CD8-positive, alpha-beta memory T cell (primary cell): ENCODE results near the gene TMEM203. TPM values are rescaled to one million over a fixed set of nuclear protein-coding genes. Genes with fewer than 3 reads are reported as not detected.

Experiments used
- CTCF ChIA-PET: fragments of 350-600 bp; sonication (Branson Sonifier 250); formaldehyde crosslinking; loops from one replicate; lab custom pipeline; 2021; ENCODE audit warnings: antibody characterized with exemption; lab: Charles Lee
- POLR2A ChIA-PET: fragments of 350-600 bp; sonication (Branson Sonifier 250); formaldehyde crosslinking; loops from one replicate; lab custom pipeline; 2021; ENCODE audit warnings: antibody characterized with exemption; lab: Charles Lee
- DNase-seq, 5 donors: peaks; one replicate each; pipeline versions ENCODE4 v3.0.0 to v3.0.0-alpha.2; 2020 to 2022; ENCODE audit warnings: mixed read lengths in 1 of 5
- H3K27ac ChIP-seq: one replicate; pipeline ENCODE4 v1.7.0; 2013; ENCODE audit warnings: low read depth, mild to moderate bottlenecking, low read length, moderate library complexity
- H3K27me3 ChIP-seq: 2 replicates; pipeline ENCODE4 v1.7.0; 2013; ENCODE audit warnings: low read length, mild to moderate bottlenecking; ENCODE audit not compliant: insufficient read depth, poor library complexity, severe bottlenecking
- H3K36me3 ChIP-seq: 2 replicates; pipeline ENCODE4 v1.7.0; 2013; ENCODE audit warnings: mild to moderate bottlenecking, low read length, moderate library complexity; ENCODE audit not compliant: insufficient read depth
- H3K4me1 ChIP-seq: 2 replicates; pipeline ENCODE4 v1.7.0; 2013; ENCODE audit warnings: mild to moderate bottlenecking, low read length, moderate library complexity; ENCODE audit not compliant: insufficient read depth
- H3K4me3 ChIP-seq: 2 replicates; pipeline ENCODE4 v1.7.0; 2013; ENCODE audit warnings: mild to moderate bottlenecking, low read length
- H3K9me3 ChIP-seq: 2 replicates; pipeline ENCODE4 v1.7.0; 2013; ENCODE audit warnings: mild to moderate bottlenecking, low read length
- H3K27ac Mint-ChIP-seq, 8 donors: one replicate each; pipeline ENCODE4 v1.8.0; 2020 to 2021; ENCODE audit warnings: mixed read lengths in 8 of 8, mild to moderate bottlenecking in 6 of 8, inconsistent platforms in 3 of 8, moderate library complexity in 3 of 8
- H3K27me3 Mint-ChIP-seq, 2 donors: one replicate each; pipeline ENCODE4 v1.8.0; 2020 to 2021; ENCODE audit warnings: mixed read lengths in 2 of 2, mild to moderate bottlenecking in 1 of 2, moderate library complexity in 1 of 2
- H3K36me3 Mint-ChIP-seq, 3 donors: one replicate each; pipeline ENCODE4 v1.8.0; 2020 to 2021; ENCODE audit warnings: mixed read lengths in 3 of 3, inconsistent platforms in 1 of 3, mild to moderate bottlenecking in 1 of 3
- H3K4me1 Mint-ChIP-seq, 3 donors: one replicate each; pipeline ENCODE4 v1.8.0; 2020 to 2021; ENCODE audit warnings: mixed read lengths in 3 of 3, inconsistent platforms in 1 of 3, mild to moderate bottlenecking in 1 of 3
- H3K4me3 Mint-ChIP-seq, 7 donors: one replicate each; pipeline ENCODE4 v1.8.0; 2020 to 2021; ENCODE audit warnings: mixed read lengths in 7 of 7, mild to moderate bottlenecking in 6 of 7, moderate library complexity in 4 of 7, inconsistent platforms in 2 of 7
- H3K9me3 Mint-ChIP-seq, 5 donors: one replicate each; pipeline ENCODE4 v1.8.0; 2020 to 2022; ENCODE audit warnings: mixed read lengths in 5 of 5, mild to moderate bottlenecking in 3 of 5, moderate library complexity in 2 of 5, inconsistent platforms in 1 of 5
- polyA plus RNA-seq: library from polyadenylated mRNA; unstranded; fragments of 300-500 nt; fragmentation: Illumina TruSeq; gene quantifications from one replicate; pipeline ENCODE4 v1.2.3, GENCODE V29; 2021
- total RNA-seq, 2 experiments: library from RNA; stranded (reverse); gene quantifications; one replicate each; pipeline ENCODE4 v1.2.3, GENCODE V29; 2021

TMEM203 gene
- total and polyA plus RNA-seq, 3 experiments from 2014 or later: 51.5 to 134 (median 53.9) TPM

- Mint-ChIP-seq H3K27me3 (peaks cover 2 to 7% of the 10 kb centered on the region in 2 donors), H3K9me3 (no peaks in the 10 kb centered on the region), H3K4me3 (no peak overlapping the region), H3K36me3 (no peaks in the 10 kb centered on the region), H3K27ac (no peak overlapping the region), H3K4me1 (peaks cover 3 to 5% (median 4%) of the 10 kb centered on the region in 3 donors)
- Histone ChIP-seq H3K36me3 (no peaks in the 10 kb centered on the region), H3K27me3 (no peaks in the 10 kb centered on the region), H3K9me3 (no peaks in the 10 kb centered on the region), H3K4me1 (no peaks in the 10 kb centered on the region), H3K4me3 (no peak overlapping the region), H3K27ac (no peak overlapping the region)
- DNase-seq: no peak
- ChIA-PET CTCF (interaction anchor here (1.7 kb wide), 1 partner anchor 10 kb away, joined by 4 read pairs; no protein-coding TSS in a partner anchor), POLR2A (no interaction called here)
Measured at GRCh38 chr9:137228968-137229896, 23.8 kb upstream of the TMEM203 start.

- Mint-ChIP-seq H3K27me3 (peaks cover 2 to 7% of the 10 kb centered on the region in 2 donors), H3K9me3 (no peaks in the 10 kb centered on the region), H3K36me3 (no peaks in the 10 kb centered on the region), H3K4me1 (peaks cover 3 to 8% (median 4%) of the 10 kb centered on the region in 3 donors), H3K4me3 (no peak overlapping the region), H3K27ac (no peak overlapping the region)
- no peaks in the 10 kb centered on the region for H3K9me3 ChIP-seq
- no peak for DNase-seq
- ChIA-PET CTCF (interaction anchor here (0.6 to 4.6 kb wide), 4 partner anchors 39 to 142 kb away, joined by 3 to 30 read pairs (median 14); partner anchors contain the start of genes ANAPC2, MAN1B1 and SSNA1), POLR2A (no interaction called here)
- no peak overlapping the region for H3K27ac ChIP-seq
- no peaks in the 10 kb centered on the region for H3K36me3 ChIP-seq
- no peaks in the 10 kb centered on the region for H3K27me3 ChIP-seq
- peaks cover 6% of the 10 kb centered on the region for H3K4me1 ChIP-seq
- H3K4me3 ChIP-seq: no peak overlapping the region
Measured at GRCh38 chr9:137228506-137228967, 23.1 kb upstream of the TMEM203 start.

- ChIA-PET POLR2A (no interaction called here), CTCF (interaction anchor here (0.6 to 4.6 kb wide), 15 partner anchors 9 to 441 kb away, joined by 3 to 30 read pairs (median 6); partner anchors contain the start of genes ABCA2, ANAPC2, DPP7 and MAN1B1)
- Mint-ChIP-seq H3K27ac (peak overlapping the region in 2 of 8 donors; percentile 60), H3K9me3 (no peaks in the 10 kb centered on the region), H3K4me1 (peaks cover 4 to 12% (median 4%) of the 10 kb centered on the region in 3 donors), H3K36me3 (no peaks in the 10 kb centered on the region), H3K4me3 (peak overlapping the region in 1 of 7 donors; percentile 17), H3K27me3 (peaks cover 2 to 7% of the 10 kb centered on the region in 2 donors)
- no peak overlapping the region for H3K4me3 ChIP-seq
- H3K27me3 ChIP-seq: no peaks in the 10 kb centered on the region
- H3K36me3 ChIP-seq: no peaks in the 10 kb centered on the region
- DNase-seq: no peak
- no peak overlapping the region for H3K27ac ChIP-seq
- peaks cover 8% of the 10 kb centered on the region for H3K4me1 ChIP-seq
- no peaks in the 10 kb centered on the region for H3K9me3 ChIP-seq
Measured at GRCh38 chr9:137227853-137228505, 22.5 kb upstream of the TMEM203 start.

DNA sequence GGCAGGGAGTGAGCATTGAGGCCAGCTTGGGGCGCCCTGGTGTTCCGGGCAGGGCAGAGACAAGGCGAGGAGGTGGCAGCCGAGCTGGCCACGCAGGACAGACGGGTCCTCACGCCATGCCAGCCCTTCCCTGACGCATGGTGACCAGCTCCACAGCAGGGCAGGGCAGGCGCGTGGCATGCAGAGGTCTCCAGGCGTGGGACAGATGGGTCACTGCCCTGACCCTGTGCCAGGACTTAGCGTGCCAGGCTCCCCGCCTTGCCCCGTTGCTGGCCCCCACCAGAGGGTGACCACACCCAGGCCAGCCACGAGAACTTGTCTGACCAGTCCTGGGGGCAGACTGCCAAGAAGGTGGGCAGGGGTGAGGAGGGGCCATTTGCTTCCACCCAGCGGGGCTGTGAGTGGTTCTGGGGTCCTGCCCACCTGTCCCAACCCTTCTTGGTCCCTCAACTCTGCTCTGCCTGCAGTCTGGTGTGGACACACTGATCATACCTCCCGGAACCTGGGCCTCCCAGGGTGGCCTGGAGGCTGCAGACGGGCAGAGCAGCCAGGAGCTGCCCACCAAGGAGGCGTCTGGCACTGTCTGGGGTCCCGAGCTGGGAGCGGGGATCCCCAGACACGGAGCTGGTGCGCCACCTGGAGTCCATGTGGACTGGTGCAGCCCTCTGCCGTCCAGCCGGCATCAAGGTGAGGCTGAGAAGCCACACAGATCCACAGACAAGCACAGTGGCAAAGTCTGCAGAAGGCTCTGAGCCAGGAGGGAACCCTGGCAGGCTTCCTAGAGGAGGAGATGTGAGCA lies 21.8 kb upstream of the TMEM203 start, which contains the start of gene RNF224:
TSS of gene RNF224 (plus strand) at position 449 of the 799 bp plus-strand sequence. CDS start 834 bp downstream, outside the sequence.
- Histone ChIP-seq H3K36me3 (no peaks in the 10 kb centered on the region), H3K9me3 (no peaks in the 10 kb centered on the region), H3K4me3 (no peak within 1 kb of the TSS), H3K27me3 (no peaks in the 10 kb centered on the region), H3K27ac (no peak within 1 kb of the TSS), H3K4me1 (peaks cover 13% of the 10 kb centered on the region)
- Mint-ChIP-seq H3K4me3 (peak within 1 kb of the TSS in 2 of 7 donors; percentile 6 to 17), H3K9me3 (no peaks in the 10 kb centered on the region), H3K27me3 (peaks cover 2 to 7% of the 10 kb centered on the region in 2 donors), H3K27ac (peak within 1 kb of the TSS in 3 of 8 donors; percentile 47 to 60 (median 60)), H3K36me3 (no peaks in the 10 kb centered on the region), H3K4me1 (peaks cover 4 to 15% (median 5%) of the 10 kb centered on the region in 3 donors)
- ChIA-PET CTCF (interaction anchor here (0.8 to 4.6 kb wide), 18 partner anchors 10 to 440 kb away, joined by 3 to 30 read pairs (median 5); partner anchors contain the start of genes ABCA2, ANAPC2, DPP7 and MAN1B1), POLR2A (interaction anchor here (0.7 to 1.0 kb wide), 2 partner anchors 26 to 181 kb away, joined by 4 to 5 read pairs; partner anchors contain the start of gene TPRN)
- peak; percentile 73 to 87 (median 76) for DNase-seq

DNA sequence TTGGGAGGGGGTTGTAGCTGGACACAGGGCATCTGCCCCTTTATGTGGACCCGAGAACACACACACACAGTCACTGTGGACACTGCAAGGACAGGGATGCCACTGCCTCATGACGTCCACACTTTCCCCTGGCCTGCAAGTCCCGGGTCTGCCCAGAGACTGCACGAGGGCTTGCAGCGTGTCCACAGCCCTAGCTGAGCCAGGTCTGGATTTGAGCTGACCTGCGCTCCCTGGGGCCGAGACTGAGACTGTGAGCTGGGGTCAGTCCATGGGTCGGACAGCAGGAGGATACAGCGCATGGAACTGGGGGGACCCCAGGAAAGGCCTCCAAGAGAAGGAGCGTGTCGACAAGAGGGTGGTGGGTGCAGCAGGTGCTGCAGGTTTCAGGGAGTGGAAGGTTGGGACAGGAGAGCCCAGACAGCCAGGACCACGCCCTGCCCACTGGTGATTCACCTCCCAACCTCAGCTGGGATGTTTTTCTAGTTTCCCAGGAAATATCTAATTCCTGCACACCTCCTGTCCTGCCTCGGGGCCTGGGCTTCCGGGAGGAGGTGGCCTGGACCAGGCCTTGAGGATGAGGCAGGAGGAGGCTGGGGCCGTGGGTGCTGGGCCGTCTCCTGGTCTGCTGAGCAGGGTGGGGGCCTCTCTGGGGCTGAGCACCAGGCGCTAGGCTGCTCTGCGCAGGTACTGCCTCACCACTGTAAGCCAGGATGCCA lies 21.0 kb upstream of the TMEM203 start:
- no peaks in the 10 kb centered on the region for H3K27me3 ChIP-seq
- H3K27me3 Mint-ChIP-seq: peaks cover 2 to 4% of the 10 kb centered on the region in 2 donors
- H3K27ac ChIP-seq: no peak overlapping the region
- no peak overlapping the region for H3K4me3 Mint-ChIP-seq
- H3K36me3 ChIP-seq: no peaks in the 10 kb centered on the region
- H3K36me3 Mint-ChIP-seq: no peaks in the 10 kb centered on the region
- peaks cover 4 to 15% (median 5%) of the 10 kb centered on the region in 3 donors for H3K4me1 Mint-ChIP-seq
- POLR2A ChIA-PET: interaction anchor here (0.6 to 1.0 kb wide), 3 partner anchors 26 to 180 kb away, joined by 4 to 5 read pairs (median 4); partner anchors contain the start of gene TPRN
- H3K4me1 ChIP-seq: peaks cover 13% of the 10 kb centered on the region
- H3K9me3 ChIP-seq: no peaks in the 10 kb centered on the region
- no peaks in the 10 kb centered on the region for H3K9me3 Mint-ChIP-seq
- CTCF ChIA-PET: interaction anchor here (0.8 to 4.6 kb wide), 14 partner anchors 10 to 198 kb away, joined by 3 to 30 read pairs (median 5); partner anchors contain the start of genes ABCA2, ANAPC2, DPP7 and NPDC1
- no peak overlapping the region for H3K4me3 ChIP-seq
- no peak for DNase-seq
- H3K27ac Mint-ChIP-seq: peak overlapping the region in 1 of 8 donors; percentile 50

GRCh38 chr9:137225699-137226331 lies 20.4 kb upstream of the TMEM203 start:
- H3K4me1 Mint-ChIP-seq: peaks cover 4 to 15% (median 5%) of the 10 kb centered on the region in 3 donors
- Histone ChIP-seq H3K27ac (no peak overlapping the region), H3K27me3 (no peaks in the 10 kb centered on the region), H3K4me1 (peaks cover 13% of the 10 kb centered on the region), H3K9me3 (no peaks in the 10 kb centered on the region), H3K36me3 (no peaks in the 10 kb centered on the region), H3K4me3 (no peak overlapping the region)
- H3K27ac Mint-ChIP-seq: peak overlapping the region in 1 of 8 donors; percentile 50
- no peak overlapping the region for H3K4me3 Mint-ChIP-seq
- H3K36me3 Mint-ChIP-seq: no peaks in the 10 kb centered on the region
- no peak for DNase-seq
- ChIA-PET POLR2A (interaction anchor here (0.6 kb wide), 1 partner anchor 34 kb away, joined by 4 read pairs; no protein-coding TSS in a partner anchor), CTCF (interaction anchor here (1.1 to 4.6 kb wide), 8 partner anchors 9 to 197 kb away, joined by 3 to 30 read pairs (median 9); partner anchors contain the start of genes ABCA2, ANAPC2, SSNA1 and TUBB4B)
- H3K27me3 Mint-ChIP-seq: peaks cover 2 to 4% of the 10 kb centered on the region in 2 donors
- H3K9me3 Mint-ChIP-seq: no peaks in the 10 kb centered on the region
